Astrocyte (in vitro differentiated cells and primary cell): ENCODE results near the gene ERLIN1. TPM values are rescaled to one million over a fixed set of nuclear protein-coding genes. Genes with fewer than 3 reads are reported as not detected.
"Not testable (repeated sequence)": the region's sequence is repeated elsewhere in the genome, so short reads cannot be mapped to it uniquely, and the experiment has no call there.

Experiments used
- DNase-seq: peaks from one replicate; pipeline ENCODE4 v3.0.0-alpha.2; 2010; ENCODE audit warnings: low read depth
- FAIRE-seq: peaks from 2 replicates; lab custom pipeline; 2011; peaks lifted over from hg19 to GRCh38; lab: Jason Lieb, UNC
- H2AFZ ChIP-seq: 2 replicates; pipeline ENCODE4 v1.6.0; 2012; ENCODE audit warnings: low read depth, low read length, inconsistent platforms
- H3K27ac ChIP-seq: 2 replicates; pipeline ENCODE4 v1.5.1; 2011; ENCODE audit warnings: low read depth, low read length, inconsistent platforms
- H3K27me3 ChIP-seq: 2 replicates; pipeline ENCODE4 v1.6.0; 2011; ENCODE audit warnings: low read length, inconsistent platforms; ENCODE audit not compliant: insufficient read depth
- H3K36me3 ChIP-seq: 2 replicates; pipeline ENCODE4 v1.5.1; 2011; ENCODE audit warnings: low read length, inconsistent platforms; ENCODE audit not compliant: insufficient read depth
- H3K4me1 ChIP-seq: 2 replicates; pipeline ENCODE4 v1.5.1; 2011; ENCODE audit warnings: low read length, inconsistent platforms; ENCODE audit not compliant: insufficient read depth
- H3K4me2 ChIP-seq: 2 replicates; pipeline ENCODE4 v1.6.0; 2012; ENCODE audit warnings: low read length, inconsistent platforms
- H3K4me3 ChIP-seq: 2 replicates; pipeline ENCODE4 v1.5.1; 2011; ENCODE audit warnings: low read depth, mild to moderate bottlenecking, low read length, inconsistent platforms; ENCODE audit not compliant: insufficient read depth
- H3K79me2 ChIP-seq: 2 replicates; pipeline ENCODE4 v1.6.0; 2012; ENCODE audit warnings: mild to moderate bottlenecking, low read length, inconsistent platforms; ENCODE audit not compliant: insufficient read depth
- H3K9ac ChIP-seq: 2 replicates; pipeline ENCODE4 v1.6.0; 2012; ENCODE audit warnings: mild to moderate bottlenecking, low read length, inconsistent platforms
- H3K9me3 ChIP-seq: 2 replicates; pipeline ENCODE4 v1.5.1; 2012; ENCODE audit warnings: low read depth, mild to moderate bottlenecking, low read length, inconsistent platforms; ENCODE audit not compliant: insufficient read depth
- H4K20me1 ChIP-seq: 2 replicates; pipeline ENCODE4 v1.6.0; 2012; ENCODE audit warnings: low read length, inconsistent platforms; ENCODE audit not compliant: insufficient read depth
- H3K27ac Mint-ChIP-seq: one replicate; pipeline ENCODE4 v1.8.0; 2021; ENCODE audit warnings: mild to moderate bottlenecking, mixed read lengths; ENCODE audit not compliant: unreplicated experiment
- H3K27me3 Mint-ChIP-seq: one replicate; pipeline ENCODE4 v1.8.0; 2021; ENCODE audit warnings: low read depth, mixed read lengths; ENCODE audit not compliant: unreplicated experiment
- H3K36me3 Mint-ChIP-seq: one replicate; pipeline ENCODE4 v1.8.0; 2021; ENCODE audit warnings: low read depth, mixed read lengths; ENCODE audit not compliant: unreplicated experiment
- H3K4me1 Mint-ChIP-seq: one replicate; pipeline ENCODE4 v1.8.0; 2021; ENCODE audit warnings: low read depth, mixed read lengths; ENCODE audit not compliant: unreplicated experiment
- H3K4me3 Mint-ChIP-seq: one replicate; pipeline ENCODE4 v1.8.0; 2021; ENCODE audit warnings: mild to moderate bottlenecking, moderate library complexity, mixed read lengths; ENCODE audit not compliant: unreplicated experiment
- H3K9me3 Mint-ChIP-seq: one replicate; pipeline ENCODE4 v1.8.0; 2021; ENCODE audit warnings: mild to moderate bottlenecking, mixed read lengths; ENCODE audit not compliant: unreplicated experiment
- EZH2 ChIP-seq: IDR thresholded peaks from 2 replicates; pipeline ENCODE4 v1.6.1; 2012; ENCODE audit warnings: mild to moderate bottlenecking, low read length, inconsistent platforms; ENCODE audit not compliant: insufficient read depth
- total RNA-seq: library from RNA; stranded (reverse); gene quantifications from 2 replicates; pipeline ENCODE4 v1.2.1, GENCODE V29; 2021
- TF ChIP-seq, protein P1 (sequence below): IDR thresholded peaks from 2 replicates; pipeline ENCODE4 v1.5.1; 2011; ENCODE audit warnings: low read depth, mild to moderate bottlenecking, inconsistent platforms, low read length, moderate library complexity; ENCODE audit not compliant: insufficient read depth

Gene ERLIN1
- total RNA-seq, 1 donor from 2014 or later: 22.7 TPM

DNA sequence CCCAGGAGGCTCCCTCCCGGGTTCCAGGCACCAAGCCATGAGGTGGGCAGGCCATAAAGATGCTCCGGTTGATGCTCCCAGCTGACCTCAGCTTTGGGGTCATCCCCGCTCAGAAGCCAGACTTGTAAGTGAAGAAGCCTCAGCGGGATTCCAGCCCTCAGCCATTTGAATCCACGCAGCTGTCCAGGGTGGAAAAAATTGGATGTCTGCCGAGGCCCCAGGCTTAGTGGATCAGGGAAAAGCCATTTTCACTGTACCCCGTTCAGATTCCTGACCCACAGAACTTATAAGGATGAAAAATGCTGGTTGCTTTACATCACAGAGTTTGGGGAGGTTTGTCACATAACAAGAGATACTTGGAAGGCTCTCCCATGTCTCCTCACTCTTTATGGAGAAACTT lies 55.0 kb downstream of the ERLIN1 start:
- no peak for DNase-seq
- TF ChIP-seq, protein P1, sequence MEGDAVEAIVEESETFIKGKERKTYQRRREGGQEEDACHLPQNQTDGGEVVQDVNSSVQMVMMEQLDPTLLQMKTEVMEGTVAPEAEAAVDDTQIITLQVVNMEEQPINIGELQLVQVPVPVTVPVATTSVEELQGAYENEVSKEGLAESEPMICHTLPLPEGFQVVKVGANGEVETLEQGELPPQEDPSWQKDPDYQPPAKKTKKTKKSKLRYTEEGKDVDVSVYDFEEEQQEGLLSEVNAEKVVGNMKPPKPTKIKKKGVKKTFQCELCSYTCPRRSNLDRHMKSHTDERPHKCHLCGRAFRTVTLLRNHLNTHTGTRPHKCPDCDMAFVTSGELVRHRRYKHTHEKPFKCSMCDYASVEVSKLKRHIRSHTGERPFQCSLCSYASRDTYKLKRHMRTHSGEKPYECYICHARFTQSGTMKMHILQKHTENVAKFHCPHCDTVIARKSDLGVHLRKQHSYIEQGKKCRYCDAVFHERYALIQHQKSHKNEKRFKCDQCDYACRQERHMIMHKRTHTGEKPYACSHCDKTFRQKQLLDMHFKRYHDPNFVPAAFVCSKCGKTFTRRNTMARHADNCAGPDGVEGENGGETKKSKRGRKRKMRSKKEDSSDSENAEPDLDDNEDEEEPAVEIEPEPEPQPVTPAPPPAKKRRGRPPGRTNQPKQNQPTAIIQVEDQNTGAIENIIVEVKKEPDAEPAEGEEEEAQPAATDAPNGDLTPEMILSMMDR: no peak
- no peak for TF ChIP-seq EZH2
- no peak overlapping the region for H3K4me2 ChIP-seq
- H4K20me1 ChIP-seq: no peaks in the 10 kb centered on the region
- peaks cover 3% of the 10 kb centered on the region for H3K9me3 ChIP-seq
- Mint-ChIP-seq H3K27ac (no peak overlapping the region), H3K27me3 (peaks cover 2% of the 10 kb centered on the region), H3K4me1 (no peaks in the 10 kb centered on the region), H3K36me3 (no peaks in the 10 kb centered on the region), H3K4me3 (no peak overlapping the region), H3K9me3 (peaks cover 10% of the 10 kb centered on the region)
- no peak overlapping the region for H2AFZ ChIP-seq
- no peak overlapping the region for H3K9ac ChIP-seq
- H3K4me1 ChIP-seq: no peaks in the 10 kb centered on the region
- no peak for FAIRE-seq
- H3K4me3 ChIP-seq: no peak overlapping the region
- H3K36me3 ChIP-seq: no peaks in the 10 kb centered on the region
- H3K79me2 ChIP-seq: no peaks in the 10 kb centered on the region
- no peak overlapping the region for H3K27ac ChIP-seq
- H3K27me3 ChIP-seq: peaks cover 9% of the 10 kb centered on the region

DNA sequence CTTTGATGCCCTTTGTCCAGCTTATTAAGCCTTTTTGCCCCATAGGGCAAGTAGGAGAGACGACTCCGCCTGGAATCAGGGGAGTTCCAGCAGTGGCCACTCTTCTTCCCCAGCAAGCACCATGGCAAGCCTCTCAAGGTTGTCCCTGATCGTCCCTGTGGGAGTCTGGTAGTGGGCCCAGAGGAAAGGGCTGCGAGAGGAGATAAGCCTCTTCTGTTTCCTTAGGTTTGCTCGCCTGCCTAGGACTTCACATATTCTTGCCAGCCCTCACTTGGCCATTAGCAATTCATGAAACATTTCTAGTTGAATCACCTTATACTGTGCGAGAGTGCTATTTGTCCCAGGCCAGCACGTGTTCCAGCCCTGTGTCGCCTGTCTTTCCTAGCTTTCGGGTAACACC lies 56.4 kb downstream of the ERLIN1 start:
- DNase-seq: no peak
- no peak overlapping the region for H3K4me2 ChIP-seq
- H3K4me1 ChIP-seq: no peaks in the 10 kb centered on the region
- peaks cover 4% of the 10 kb centered on the region for H3K27me3 Mint-ChIP-seq
- no peaks in the 10 kb centered on the region for H4K20me1 ChIP-seq
- no peaks in the 10 kb centered on the region for H3K79me2 ChIP-seq
- no peaks in the 10 kb centered on the region for H3K36me3 ChIP-seq
- H3K9me3 ChIP-seq: no peaks in the 10 kb centered on the region
- H3K4me3 Mint-ChIP-seq: no peak overlapping the region
- H2AFZ ChIP-seq: no peak overlapping the region
- no peaks in the 10 kb centered on the region for H3K4me1 Mint-ChIP-seq
- TF ChIP-seq EZH2: no peak
- TF ChIP-seq, protein P1: no peak
- H3K27me3 ChIP-seq: no peaks in the 10 kb centered on the region
- no peak overlapping the region for H3K27ac Mint-ChIP-seq
- no peak overlapping the region for H3K4me3 ChIP-seq
- H3K9ac ChIP-seq: no peak overlapping the region
- no peaks in the 10 kb centered on the region for H3K36me3 Mint-ChIP-seq
- H3K9me3 Mint-ChIP-seq: peaks cover 6% of the 10 kb centered on the region
- FAIRE-seq: no peak
- no peak overlapping the region for H3K27ac ChIP-seq

DNA sequence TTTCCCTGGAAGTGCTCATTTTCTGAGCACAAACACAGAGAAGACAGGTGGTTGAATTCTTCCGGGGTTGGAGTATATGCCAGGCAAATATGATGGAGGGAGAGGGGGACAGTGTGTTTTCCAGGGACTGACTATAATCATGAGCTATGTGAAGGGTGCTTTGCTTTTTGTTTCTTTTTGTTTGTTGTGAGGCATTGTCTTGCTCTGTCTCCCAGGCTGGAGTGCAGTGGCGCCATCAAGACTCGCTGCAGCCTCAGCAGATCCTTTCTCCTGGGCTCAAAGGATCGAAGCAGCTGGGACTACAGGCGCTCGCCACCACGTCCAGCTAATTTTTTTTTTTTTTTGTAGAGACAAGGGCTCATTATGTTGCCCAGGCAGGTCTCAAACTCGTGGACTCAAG lies 56.9 kb downstream of the ERLIN1 start:
- Histone ChIP-seq H3K9me3 (no peaks in the 10 kb centered on the region), H4K20me1 (no peaks in the 10 kb centered on the region), H3K27ac (no peak overlapping the region), H2AFZ (no peak overlapping the region), H3K36me3 (no peaks in the 10 kb centered on the region), H3K9ac (no peak overlapping the region), H3K27me3 (no peaks in the 10 kb centered on the region), H3K4me3 (no peak overlapping the region), H3K79me2 (no peaks in the 10 kb centered on the region), H3K4me2 (no peak overlapping the region), H3K4me1 (no peaks in the 10 kb centered on the region)
- no peak for TF ChIP-seq EZH2
- TF ChIP-seq, protein P1: no peak
- peaks cover 4% of the 10 kb centered on the region for H3K27me3 Mint-ChIP-seq
- no peak overlapping the region for H3K27ac Mint-ChIP-seq
- FAIRE-seq (no peak), DNase-seq (no peak)
- no peaks in the 10 kb centered on the region for H3K4me1 Mint-ChIP-seq
- no peak overlapping the region for H3K4me3 Mint-ChIP-seq
- peaks cover 2% of the 10 kb centered on the region for H3K9me3 Mint-ChIP-seq
- no peaks in the 10 kb centered on the region for H3K36me3 Mint-ChIP-seq

DNA sequence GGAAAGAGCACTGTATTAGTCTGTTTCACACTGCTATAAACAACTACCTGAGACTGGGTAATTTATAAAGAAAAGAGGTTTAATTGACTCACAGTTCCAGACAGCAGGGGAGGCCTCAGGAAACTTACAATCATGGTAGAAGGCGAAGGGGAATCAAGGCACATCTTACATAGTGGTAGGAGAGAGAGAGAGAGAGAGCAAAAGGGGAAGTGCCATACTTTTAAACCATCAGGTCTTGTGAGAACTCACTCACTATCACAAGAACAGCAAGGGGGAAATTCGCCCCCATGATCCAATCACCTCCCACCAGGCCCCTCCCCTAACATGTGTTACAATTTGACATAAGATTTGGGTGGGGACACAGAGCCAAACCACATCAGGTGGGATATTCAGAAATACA lies 60.5 kb downstream of the ERLIN1 start:
- H3K4me3 ChIP-seq, H2AFZ ChIP-seq, H3K4me2 ChIP-seq, FAIRE-seq, H3K4me1 ChIP-seq, H3K36me3 ChIP-seq, DNase-seq, H3K27ac Mint-ChIP-seq, H3K27me3 ChIP-seq, H3K9me3 Mint-ChIP-seq, H3K4me1 Mint-ChIP-seq, H3K36me3 Mint-ChIP-seq, H3K27ac ChIP-seq, H3K79me2 ChIP-seq, H3K9ac ChIP-seq, H3K9me3 ChIP-seq, H4K20me1 ChIP-seq, H3K4me3 Mint-ChIP-seq, H3K27me3 Mint-ChIP-seq: not testable (repeated sequence)
